NCI-H187 treated with DMSO at 0.1 percent for 48 hours (cell line): ENCODE results near the gene SIAH1.
"Not testable (repeated sequence)": the region's sequence is repeated elsewhere in the genome, so short reads cannot be mapped to it uniquely, and the experiment has no call there.

Experiments used
- DNase-seq: peaks from one replicate; lab custom pipeline; 2025; lab: John Stamatoyannopoulos, UW

The SIAH1 gene

GRCh38 chr16:48332978-48333377 is 52.2 kb downstream of the SIAH1 start:
- DNase-seq: no peak

- no peak for DNase-seq
Measured at GRCh38 chr16:48330841-48331192, 54.4 kb downstream of the SIAH1 start.

DNA sequence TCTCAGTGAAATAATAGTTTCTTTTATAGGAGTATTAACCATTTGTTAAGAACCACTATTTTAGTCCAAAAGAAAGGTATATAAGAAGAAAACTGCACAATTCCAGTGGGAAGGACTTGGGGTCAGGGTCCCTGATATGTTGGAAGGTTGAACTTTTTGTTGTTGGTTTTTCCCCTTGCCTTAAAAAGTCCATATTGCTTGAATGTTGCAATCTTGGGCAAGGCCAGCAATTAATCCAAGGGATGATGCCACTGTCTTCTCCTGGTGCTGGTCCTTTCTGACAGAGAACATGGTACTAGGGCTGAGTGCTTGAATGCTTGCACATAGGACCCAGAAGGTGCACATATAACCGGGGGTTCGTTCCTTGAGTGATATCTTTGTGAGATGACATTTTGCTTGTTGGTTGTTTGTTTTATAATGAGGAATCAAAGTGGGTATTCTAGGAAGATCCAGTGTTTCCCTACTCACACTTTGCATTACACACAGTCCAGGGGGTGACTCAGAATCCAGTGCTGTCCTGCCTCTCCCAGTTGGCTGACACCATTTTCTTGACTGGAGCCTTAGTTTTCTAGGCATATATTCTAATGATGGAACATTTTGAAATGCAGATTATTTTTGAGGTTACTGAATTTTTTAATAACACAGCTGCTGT is 54.9 kb downstream of the SIAH1 start:
- DNase-seq: no peak

- no peak for DNase-seq
Measured at GRCh38 chr16:48329138-48329537, 56.1 kb downstream of the SIAH1 start.

- DNase-seq: no peak
Measured at GRCh38 chr16:48326915-48327314, 58.3 kb downstream of the SIAH1 start.

DNA sequence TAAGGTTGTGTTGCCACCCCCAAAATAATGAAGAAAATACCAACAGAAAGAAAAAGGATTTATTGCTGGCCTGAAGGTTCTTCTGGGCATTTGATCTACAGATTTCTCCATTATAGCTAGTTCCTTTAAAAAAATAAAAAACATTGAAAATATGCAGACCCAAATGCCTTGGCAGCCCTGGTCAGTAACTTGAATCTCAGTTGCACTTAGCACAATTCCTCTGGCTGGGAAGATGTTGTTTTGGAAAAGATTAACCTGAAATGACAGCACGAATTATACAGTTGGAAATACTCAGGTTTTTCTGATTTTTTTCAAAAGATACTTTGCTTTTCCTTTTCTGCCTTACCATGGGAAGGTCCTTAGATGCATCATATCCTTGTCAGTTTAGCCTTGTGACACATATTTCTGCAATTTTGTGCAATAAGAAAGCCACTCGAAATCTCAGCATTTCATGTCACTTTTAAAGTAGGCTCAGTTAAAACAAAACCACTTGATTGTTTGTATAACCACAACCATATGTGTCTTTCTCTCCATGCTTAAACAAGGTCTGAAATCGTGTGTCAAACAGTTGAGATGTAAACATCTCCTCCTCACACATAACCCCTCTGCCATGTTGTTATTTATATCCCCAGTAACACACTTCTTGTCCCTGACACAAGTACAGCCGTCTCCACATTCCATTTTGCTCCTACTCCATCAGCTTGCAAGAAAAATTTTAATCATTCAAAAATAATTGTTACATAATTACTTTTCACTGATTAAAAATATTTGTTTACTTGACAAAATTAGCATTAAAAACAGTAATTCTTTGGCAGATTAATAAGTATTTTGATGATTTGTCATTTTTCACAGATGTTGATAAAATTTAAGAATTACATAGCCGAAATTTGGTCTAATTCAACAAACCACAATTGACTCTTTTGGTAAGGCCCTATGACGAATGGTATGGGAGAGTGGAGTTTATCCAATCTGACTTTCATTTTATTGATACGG is 61.1 kb downstream of the SIAH1 start:
- no peak for DNase-seq

DNA sequence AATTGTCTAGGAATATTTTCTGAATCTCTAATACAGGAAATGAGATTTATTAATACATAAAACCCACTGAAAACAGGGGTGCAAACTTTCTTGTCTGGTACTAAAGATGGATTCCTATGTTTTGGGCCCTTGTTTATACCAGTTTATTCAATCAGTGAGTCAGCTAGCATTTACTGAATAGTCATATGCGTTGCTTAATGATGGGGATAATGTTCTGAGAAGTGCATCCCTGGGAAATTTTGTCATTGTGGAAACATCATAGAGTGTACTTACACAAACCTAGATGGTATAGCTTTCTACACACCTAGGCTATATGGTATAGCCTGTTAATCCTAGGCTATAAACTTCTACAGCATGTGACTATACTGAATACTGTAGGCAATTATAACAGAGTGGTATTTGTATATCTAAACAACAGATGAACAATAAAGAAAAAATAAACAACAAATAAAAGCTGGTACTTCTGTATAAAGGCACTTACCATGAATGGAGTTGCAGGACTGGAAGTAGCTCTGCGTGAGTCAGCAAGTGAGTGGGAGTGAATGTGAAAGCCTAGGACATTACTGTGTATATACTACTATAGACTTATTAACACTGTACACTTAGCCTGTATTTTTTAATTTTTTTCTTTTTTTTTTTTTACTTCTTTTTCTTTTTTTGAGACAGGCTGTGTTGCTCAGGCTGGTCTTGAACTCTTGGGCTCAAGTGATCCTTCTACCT is 63.7 kb downstream of the SIAH1 start:
- DNase-seq: no peak

DNA sequence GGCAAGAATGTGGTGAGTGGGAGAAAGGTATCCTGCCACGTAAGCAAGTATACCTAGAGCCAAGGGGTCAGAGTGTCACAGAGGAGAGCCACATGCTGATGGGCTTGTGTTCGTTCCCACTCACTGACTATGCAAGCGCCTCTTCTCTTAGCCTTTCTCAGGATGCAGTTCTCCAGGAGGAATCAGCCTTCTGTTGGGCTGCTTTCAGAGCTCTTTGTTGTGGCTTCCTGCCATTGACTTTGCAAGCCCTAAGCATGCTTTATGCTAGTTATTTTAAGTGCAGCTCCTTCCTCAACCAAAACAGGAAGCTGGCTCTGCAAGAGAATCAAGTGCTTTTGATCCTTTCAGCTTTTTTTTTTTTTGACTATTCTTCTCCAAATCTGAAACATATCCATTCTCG is 66.6 kb downstream of the SIAH1 start:
- DNase-seq: no peak

- no peak for DNase-seq
Measured at GRCh38 chr16:48317614-48318315, 67.4 kb downstream of the SIAH1 start.

GRCh38 chr16:48317026-48317425 is 68.2 kb downstream of the SIAH1 start:
- DNase-seq: no peak

GRCh38 chr16:48313905-48314304 is 71.3 kb downstream of the SIAH1 start:
- not testable (repeated sequence) for DNase-seq

DNA sequence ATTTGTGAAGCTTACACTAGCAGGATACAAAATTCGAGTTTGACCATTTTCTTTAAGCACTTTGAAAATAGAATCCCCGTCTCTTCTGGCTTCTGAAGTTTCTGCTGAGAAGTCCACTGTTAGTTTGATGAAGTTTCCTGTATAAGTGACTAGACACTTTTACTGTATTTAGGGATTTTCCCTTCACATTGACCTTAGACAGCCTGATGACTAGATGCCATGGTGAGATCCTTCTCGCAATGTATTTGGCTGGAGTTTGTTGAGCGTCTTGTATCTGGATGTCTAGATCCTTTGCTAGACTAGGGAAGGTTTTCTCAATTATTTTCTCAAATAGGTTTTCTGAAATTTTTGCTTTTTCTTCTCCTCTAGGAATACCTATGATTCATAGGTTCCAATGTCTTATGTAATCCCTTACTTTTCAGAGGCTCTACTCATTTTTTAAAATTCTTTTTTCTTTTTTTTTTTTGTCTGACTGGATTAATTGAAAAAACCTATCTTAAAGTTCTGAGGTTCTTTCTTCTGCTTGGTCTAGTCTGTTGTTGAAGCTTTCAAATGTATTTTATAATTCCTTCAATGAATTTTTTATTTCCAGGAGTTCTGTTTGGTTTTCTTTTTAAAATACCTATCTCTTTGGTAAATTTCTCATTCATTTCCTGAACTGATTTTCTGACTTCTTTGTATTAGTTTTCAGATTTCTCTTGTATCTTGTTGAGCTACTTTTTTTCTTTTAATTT is 74.1 kb downstream of the SIAH1 start:
- DNase-seq: no peak
